CD4-positive, alpha-beta T cell treated with Interleukin-17A for 1 hour (primary cell): ENCODE data around the gene TMEM117.
"Not testable (repeated sequence)": the region's sequence is repeated elsewhere in the genome, so short reads cannot be mapped to it uniquely, and the experiment has no call there.

ENCODE experiments used
- DNase-seq: peaks from one replicate; pipeline ENCODE4 v3.0.0-alpha.2; 2020

Gene TMEM117

GRCh38 chr12:44118946-44119345, 283.1 kb downstream of the TMEM117 start:
- no peak for DNase-seq

- DNase-seq, result no peak
Measured at GRCh38 chr12:44126806-44127205, 290.9 kb downstream of the TMEM117 start.

GRCh38 chr12:44127966-44128710, 292.3 kb downstream of the TMEM117 start:
- DNase-seq, result no peak

- DNase-seq, result no peak
Measured at GRCh38 chr12:44143175-44143574, 307.3 kb downstream of the TMEM117 start.

- DNase-seq, result no peak
Measured at GRCh38 chr12:44148936-44149335, 313.1 kb downstream of the TMEM117 start.

GRCh38 chr12:44154128-44154527, 318.2 kb downstream of the TMEM117 start:
- no peak for DNase-seq

GRCh38 chr12:44155358-44155757, 319.5 kb downstream of the TMEM117 start:
- DNase-seq, result no peak

- DNase-seq, result no peak
Measured at GRCh38 chr12:44157359-44157758, 321.5 kb downstream of the TMEM117 start.

- DNase-seq, result no peak
Measured at GRCh38 chr12:44158746-44159145, 322.9 kb downstream of the TMEM117 start.

- no peak for DNase-seq
Measured at GRCh38 chr12:44159216-44159615, 323.3 kb downstream of the TMEM117 start.

- no peak for DNase-seq
Measured at GRCh38 chr12:44159862-44160261, 324.0 kb downstream of the TMEM117 start.

- no peak for DNase-seq
Measured at GRCh38 chr12:44162961-44163360, 327.1 kb downstream of the TMEM117 start.

- DNase-seq, result no peak
Measured at GRCh38 chr12:44174053-44174452, 338.2 kb downstream of the TMEM117 start.

GRCh38 chr12:44184499-44185206, 348.8 kb downstream of the TMEM117 start:
- no peak for DNase-seq

- no peak for DNase-seq
Measured at GRCh38 chr12:44193281-44193680, 357.4 kb downstream of the TMEM117 start.

- DNase-seq, result not testable (repeated sequence)
Measured at GRCh38 chr12:44195719-44196118, 359.8 kb downstream of the TMEM117 start.

GRCh38 chr12:44206045-44206444, 370.2 kb downstream of the TMEM117 start:
- DNase-seq, result no peak

GRCh38 chr12:44217146-44217883, 381.4 kb downstream of the TMEM117 start:
- DNase-seq, result no peak

- no peak for DNase-seq
Measured at GRCh38 chr12:44223736-44224135, 387.9 kb downstream of the TMEM117 start.

- DNase-seq, result no peak
Measured at GRCh38 chr12:44224399-44225148, 388.7 kb downstream of the TMEM117 start.

- no peak for DNase-seq
Measured at GRCh38 chr12:44225149-44225510, 389.2 kb downstream of the TMEM117 start.

GRCh38 chr12:44227616-44228015, 391.7 kb downstream of the TMEM117 start:
- DNase-seq, result no peak

- no peak for DNase-seq
Measured at GRCh38 chr12:44229846-44230245, 394.0 kb downstream of the TMEM117 start.
